ENCODE data around the gene FAHD1.

The FAHD1 gene
- 12.9 to 22.0 reads per million in 2 experiments for total RNA-seq

GRCh38 chr16:1826691-1827573 is at the start of gene FAHD1, which contains the start of gene HAGH:
Gene FAHD1 (plus strand): TSS chr16:1827206. CDS start chr16:1827239, 33 bp downstream.
Gene HAGH (minus strand): TSS chr16:1826825. CDS start chr16:1826787, 38 bp downstream.
- peak; percentile 82 for DNase-seq (ENCODE audit: low read depth)

GRCh38 chr16:1777375-1778199 is 49.4 kb upstream of the FAHD1 start:
- no peak for DNase-seq (ENCODE audit: low read depth)

- DNase-seq (ENCODE audit: low read depth), result no peak
Observed at GRCh38 chr16:1778200-1779179, 48.5 kb upstream of the FAHD1 start.

GRCh38 chr16:1779234-1779701 is 47.7 kb upstream of the FAHD1 start:
- DNase-seq (ENCODE audit: low read depth), result no peak

- no peak for DNase-seq (ENCODE audit: low read depth)
Observed at GRCh38 chr16:1779741-1780676, 47.0 kb upstream of the FAHD1 start.

- DNase-seq (ENCODE audit: low read depth), result no peak
Observed at GRCh38 chr16:1780677-1781072, 46.3 kb upstream of the FAHD1 start.

- DNase-seq (ENCODE audit: low read depth), result no peak
Observed at GRCh38 chr16:1781254-1781653, 45.8 kb upstream of the FAHD1 start.

GRCh38 chr16:1781758-1782407 is 45.1 kb upstream of the FAHD1 start:
- DNase-seq (ENCODE audit: low read depth), result peak; percentile 25

- peak; percentile 94 for DNase-seq (ENCODE audit: low read depth)
Observed at GRCh38 chr16:1782408-1783264, 44.4 kb upstream of the FAHD1 start, which contains the start of the genes NUBP2 and SPSB3. Gene NUBP2 (plus strand): TSS chr16:1782960. CDS start chr16:1783021, 61 bp downstream. Gene SPSB3 (minus strand): TSS chr16:1782571. CDS start chr16:1781483, 1,088 bp downstream.

- DNase-seq (ENCODE audit: low read depth), result no peak
Observed at GRCh38 chr16:1784977-1785845, 41.8 kb upstream of the FAHD1 start.

GRCh38 chr16:1785846-1786170 is 41.2 kb upstream of the FAHD1 start:
- DNase-seq (ENCODE audit: low read depth), result no peak

- no peak for DNase-seq (ENCODE audit: low read depth)
Observed at GRCh38 chr16:1786242-1787055, 40.6 kb upstream of the FAHD1 start.

- DNase-seq (ENCODE audit: low read depth), result no peak
Observed at GRCh38 chr16:1787056-1787321, 40.0 kb upstream of the FAHD1 start.

- DNase-seq (ENCODE audit: low read depth), result no peak
Observed at GRCh38 chr16:1787322-1788094, 39.5 kb upstream of the FAHD1 start.

- DNase-seq (ENCODE audit: low read depth), result no peak
Observed at GRCh38 chr16:1788095-1788707, 38.8 kb upstream of the FAHD1 start.

- no peak for DNase-seq (ENCODE audit: low read depth)
Observed at GRCh38 chr16:1788708-1789100, 38.3 kb upstream of the FAHD1 start.

All from T follicular helper cell (primary cell).